GM13977 (cell line): ENCODE results near the gene MRPS27.

Experiments used
- DNase-seq: peaks from one replicate; pipeline ENCODE4 v3.0.0; 2012; ENCODE audit warnings: low spot score
- in situ Hi-C: fragments of 300-500 bp; cut with MboI; formaldehyde crosslinking; loops from one replicate; pipeline ENCODE4 v1.12.0; 2022; ENCODE audit warnings: low sequenced_read_pairs, low pct_unique_long_range_greater_than_20kb, mixed read lengths, inconsistent platforms; ENCODE audit not compliant: unreplicated experiment
- TF ChIP-seq, protein P1 (sequence below): IDR thresholded peaks from 2 replicates; pipeline ENCODE4 v1.5.1; 2012; ENCODE audit warnings: mild to moderate bottlenecking, control low read depth; ENCODE audit not compliant: insufficient read depth; ENCODE audit errors: extremely low read depth, missing control alignments

MRPS27 gene

DNA sequence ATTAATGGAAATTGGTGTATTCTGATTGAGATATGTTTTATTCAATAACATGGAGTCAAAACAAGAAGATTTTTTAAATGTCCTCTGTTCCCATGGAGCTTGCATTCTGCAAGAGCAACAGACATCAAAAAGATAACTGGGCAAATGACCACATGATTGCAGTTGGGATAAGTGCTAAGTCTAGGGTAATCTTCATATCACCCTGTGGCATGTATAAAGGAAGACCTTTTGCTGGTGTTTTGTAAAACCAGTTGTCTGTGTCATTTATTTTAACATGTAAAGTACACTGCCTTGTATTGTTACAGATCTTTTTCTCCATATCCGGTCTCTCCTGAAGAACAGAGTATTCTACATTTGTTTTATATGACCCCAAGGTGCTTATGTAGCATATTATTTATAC, 44.1 kb upstream of the MRPS27 start:
- DNase-seq, result no peak
- in situ Hi-C loops, result loop anchor here (25.0 kb wide), 1 partner anchor 448 kb away; the partner anchor contains the start of gene TNPO1
- TF ChIP-seq, protein P1, sequence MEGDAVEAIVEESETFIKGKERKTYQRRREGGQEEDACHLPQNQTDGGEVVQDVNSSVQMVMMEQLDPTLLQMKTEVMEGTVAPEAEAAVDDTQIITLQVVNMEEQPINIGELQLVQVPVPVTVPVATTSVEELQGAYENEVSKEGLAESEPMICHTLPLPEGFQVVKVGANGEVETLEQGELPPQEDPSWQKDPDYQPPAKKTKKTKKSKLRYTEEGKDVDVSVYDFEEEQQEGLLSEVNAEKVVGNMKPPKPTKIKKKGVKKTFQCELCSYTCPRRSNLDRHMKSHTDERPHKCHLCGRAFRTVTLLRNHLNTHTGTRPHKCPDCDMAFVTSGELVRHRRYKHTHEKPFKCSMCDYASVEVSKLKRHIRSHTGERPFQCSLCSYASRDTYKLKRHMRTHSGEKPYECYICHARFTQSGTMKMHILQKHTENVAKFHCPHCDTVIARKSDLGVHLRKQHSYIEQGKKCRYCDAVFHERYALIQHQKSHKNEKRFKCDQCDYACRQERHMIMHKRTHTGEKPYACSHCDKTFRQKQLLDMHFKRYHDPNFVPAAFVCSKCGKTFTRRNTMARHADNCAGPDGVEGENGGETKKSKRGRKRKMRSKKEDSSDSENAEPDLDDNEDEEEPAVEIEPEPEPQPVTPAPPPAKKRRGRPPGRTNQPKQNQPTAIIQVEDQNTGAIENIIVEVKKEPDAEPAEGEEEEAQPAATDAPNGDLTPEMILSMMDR, result no peak

- in situ Hi-C loops, result loop anchor here (25.0 kb wide), 1 partner anchor 449 kb away; the partner anchor contains the start of gene TNPO1
- DNase-seq, result no peak
- TF ChIP-seq, protein P1, result no peak
Observed at GRCh38 chr5:72363166-72363802, 43.2 kb upstream of the MRPS27 start.

DNA sequence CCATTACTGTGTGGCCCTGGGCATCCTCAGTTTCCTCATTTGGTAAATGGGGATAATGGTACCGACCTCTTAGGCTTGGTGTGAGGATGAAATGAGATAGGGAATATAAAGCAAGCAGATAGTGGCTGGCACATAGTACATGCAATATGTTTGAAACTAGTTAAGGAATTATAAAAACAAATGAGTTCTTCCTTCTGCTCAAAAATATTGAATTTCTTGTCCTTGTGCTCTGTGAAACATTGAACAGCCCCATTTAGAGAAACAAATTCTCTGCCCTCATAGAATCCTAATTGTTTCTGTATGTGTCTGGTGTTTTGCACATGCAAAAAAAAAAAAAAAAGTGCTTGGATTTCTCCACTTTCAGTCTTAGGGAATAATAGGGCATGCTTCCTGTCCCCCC, 39.8 kb upstream of the MRPS27 start:
- DNase-seq, result no peak
- TF ChIP-seq, protein P1, result no peak
- in situ Hi-C loops, result loop anchor here (25.0 kb wide), 1 partner anchor 452 kb away; the partner anchor contains the start of gene TNPO1

DNA sequence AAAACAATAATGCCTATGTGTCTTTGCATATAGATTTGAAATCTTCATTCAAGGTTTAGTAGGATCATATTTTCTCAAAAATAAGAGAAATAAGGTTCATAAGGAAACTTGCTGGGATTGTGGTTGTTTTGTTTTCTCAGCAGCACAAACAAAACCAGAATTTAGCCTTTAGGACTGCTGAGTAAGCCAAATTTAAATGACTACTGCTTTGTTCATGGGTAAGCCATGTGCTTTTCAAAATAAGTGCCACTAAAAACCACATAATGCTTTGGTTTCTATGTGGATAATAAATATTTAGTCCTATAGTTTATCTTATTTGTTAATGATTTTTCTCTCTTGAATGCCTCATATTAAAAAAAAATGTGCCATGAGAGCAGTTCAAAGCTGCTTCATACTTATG, 38.9 kb upstream of the MRPS27 start:
- TF ChIP-seq, protein P1, result no peak
- DNase-seq, result no peak
- in situ Hi-C loops, result loop anchor here (25.0 kb wide), 1 partner anchor 453 kb away; the partner anchor contains the start of gene TNPO1

DNA sequence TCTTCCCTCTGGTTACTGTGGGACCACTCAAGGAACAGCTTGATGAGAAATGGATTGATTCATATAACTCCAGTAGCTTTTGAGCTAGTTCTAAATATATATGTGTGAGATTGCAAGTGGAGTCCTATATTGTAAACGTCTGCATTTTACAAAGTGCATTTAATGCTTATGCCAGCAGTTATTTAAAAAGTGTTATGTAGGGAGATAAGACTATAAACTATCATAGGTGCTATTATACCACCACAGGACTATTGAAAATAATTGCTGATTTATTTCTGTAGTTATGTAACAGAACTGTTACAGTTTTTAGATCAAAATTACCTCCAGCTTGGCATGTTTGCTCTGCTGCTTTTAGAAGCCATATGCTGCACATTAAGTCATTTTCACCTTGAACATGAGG, 36.3 kb upstream of the MRPS27 start:
- in situ Hi-C loops, result loop anchor here (25.0 kb wide), 1 partner anchor 456 kb away; the partner anchor contains the start of gene TNPO1
- no peak for DNase-seq
- TF ChIP-seq, protein P1, result no peak

DNA sequence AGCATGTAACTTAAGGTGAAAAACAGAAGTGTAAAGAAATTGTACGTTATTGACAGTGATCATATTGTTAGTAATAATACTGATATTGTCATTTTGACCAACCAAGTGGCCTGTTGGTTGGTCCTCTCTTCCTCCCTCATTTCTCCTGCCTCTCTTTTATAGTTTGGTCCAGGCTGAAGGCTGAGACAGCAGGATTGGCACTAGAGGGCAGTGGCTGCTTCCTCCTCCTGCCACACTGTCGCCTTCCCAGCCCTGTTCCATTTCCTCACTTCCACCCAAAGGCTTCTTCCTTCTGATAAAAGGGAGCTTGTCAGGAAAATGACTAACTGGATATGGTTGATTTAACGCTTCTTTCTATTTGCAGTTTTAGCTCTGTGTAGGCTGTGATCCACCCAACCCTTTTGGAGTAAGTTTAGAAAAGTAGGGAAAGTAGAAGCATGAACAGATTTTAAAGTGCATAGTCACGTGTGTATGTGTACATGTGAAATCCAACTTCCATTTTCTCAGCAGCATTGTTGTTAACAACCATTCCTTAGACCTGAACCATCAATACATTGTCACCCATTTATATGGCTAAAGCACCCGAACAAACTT, 35.8 kb upstream of the MRPS27 start:
- TF ChIP-seq, protein P1, result peak; percentile 27
- in situ Hi-C loops, result loop anchor here (25.0 kb wide), 1 partner anchor 456 kb away; the partner anchor contains the start of gene TNPO1
- no peak for DNase-seq
